HG03060 (cell line): ENCODE measurements around the gene CHDH.
A peak's percentile ranks its signal among the peaks of the same experiment; 100 is the strongest.

Experiments used
- ATAC-seq: cut with Tn5 transposase; IDR thresholded peaks from one replicate; pipeline ENCODE4 v1.9.1; 2021; ENCODE audit warnings: low read depth, moderate number of reproducible peaks; ENCODE audit not compliant: unreplicated experiment

Gene CHDH

DNA sequence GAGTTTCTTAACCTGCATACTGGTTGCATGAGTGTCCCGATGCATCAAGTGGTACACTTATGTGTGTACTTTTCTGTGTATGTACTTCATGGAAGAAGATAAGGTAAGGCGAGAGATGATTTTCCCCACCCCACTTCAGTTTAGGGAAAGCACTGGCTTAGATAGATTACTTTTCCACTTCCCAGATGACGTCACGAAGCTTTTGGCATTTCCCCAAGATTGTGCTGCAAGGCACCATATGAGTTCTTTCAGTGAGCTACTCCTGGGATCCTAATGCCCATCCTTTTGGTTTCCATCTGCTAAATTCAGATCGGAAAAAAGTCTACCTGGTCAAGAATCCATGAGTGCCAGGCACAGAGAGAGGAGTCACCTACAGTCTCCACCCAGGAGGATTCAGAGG is 4.7 kb upstream of the CHDH start:
- no peak for ATAC-seq

- no peak for ATAC-seq
These were observed 3.7 kb upstream of the CHDH start for GRCh38 chr3:53849916-53850315.

- ATAC-seq, result no peak
These were observed 584 bp upstream of the CHDH start for GRCh38 chr3:53846851-53847155.

DNA sequence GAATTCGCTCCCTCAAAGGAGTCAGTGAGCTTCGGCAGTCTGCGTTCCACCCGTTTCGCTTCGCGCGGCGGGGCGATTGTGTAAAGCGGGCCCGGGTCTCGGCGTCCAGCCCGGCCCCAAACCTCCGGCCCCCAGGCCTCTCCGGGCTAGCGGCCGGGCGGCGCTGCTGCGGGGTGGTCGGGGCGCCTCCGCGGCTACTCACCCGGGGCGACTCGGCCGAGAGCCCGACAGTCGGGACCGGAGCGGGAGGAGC is 412 bp downstream of the CHDH start:
- ATAC-seq, result no peak

DNA sequence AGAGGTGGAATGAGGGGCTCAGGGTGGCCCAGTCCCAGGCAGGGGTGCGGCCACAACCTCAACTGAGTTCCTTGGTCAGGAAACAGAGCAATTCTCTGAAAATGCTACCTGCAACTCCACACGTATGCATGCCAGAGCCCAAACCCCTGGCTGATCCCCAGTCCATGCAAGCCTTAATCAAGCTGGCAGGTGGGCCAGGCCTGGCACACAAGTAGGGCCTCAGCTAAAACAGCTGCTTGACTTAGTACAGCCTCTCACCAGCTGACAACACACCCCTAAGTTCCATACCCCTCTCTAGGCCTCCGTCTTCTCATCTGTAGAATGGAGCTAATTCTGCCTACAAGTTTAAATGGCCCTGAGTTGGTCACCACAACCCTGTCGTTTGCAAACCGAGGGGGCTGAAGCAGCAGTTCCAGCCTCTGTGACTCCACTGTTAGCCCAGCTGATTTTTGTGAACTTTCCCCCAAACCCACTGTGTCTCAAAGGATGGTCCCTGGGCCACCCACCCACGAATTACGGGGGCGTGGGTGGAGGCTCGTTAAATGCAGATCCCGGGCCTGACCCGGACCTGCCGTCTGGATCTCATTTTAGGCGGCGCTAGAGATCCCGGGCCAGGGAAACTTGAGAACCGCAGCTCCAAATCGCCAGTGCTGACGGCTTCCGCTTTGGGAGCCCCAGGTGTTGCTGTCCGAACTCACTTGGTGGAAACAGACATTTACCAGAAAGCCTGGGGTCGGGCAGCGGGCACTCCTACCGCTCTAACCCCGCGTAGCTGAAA is 927 bp downstream of the CHDH start:
- no peak for ATAC-seq

- ATAC-seq, result no peak
These were observed 1.7 kb downstream of the CHDH start for GRCh38 chr3:53844262-53845102.

- peak; percentile 43 for ATAC-seq
These were observed 2.7 kb downstream of the CHDH start for GRCh38 chr3:53843195-53844177.

GRCh38 chr3:53842436-53843194 is 3.6 kb downstream of the CHDH start:
- no peak for ATAC-seq

DNA sequence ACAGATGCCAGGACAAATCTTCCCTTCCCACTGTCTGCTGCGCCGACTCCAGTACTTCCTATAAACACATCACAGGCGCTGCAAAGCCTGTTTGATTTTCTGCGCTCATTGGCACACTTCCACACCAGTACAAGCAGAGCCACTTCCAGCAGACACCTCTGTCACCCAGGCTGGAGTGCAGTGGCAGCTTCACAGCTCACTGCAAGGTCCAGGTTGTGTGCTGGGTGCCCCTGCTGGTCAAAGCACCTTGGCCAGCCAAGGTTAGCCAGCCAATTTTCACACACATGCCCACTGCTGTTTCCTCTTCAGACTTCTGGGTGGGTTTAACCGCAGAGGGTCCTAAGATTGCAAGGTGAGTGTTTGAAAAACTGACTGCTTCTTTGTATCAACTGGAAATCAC is 4.9 kb downstream of the CHDH start:
- ATAC-seq, result no peak

GRCh38 chr3:53837331-53837730 is 8.9 kb downstream of the CHDH start:
- no peak for ATAC-seq

GRCh38 chr3:53836084-53836872 is 9.9 kb downstream of the CHDH start:
- ATAC-seq, result no peak

- no peak for ATAC-seq
These were observed 11.0 kb downstream of the CHDH start for GRCh38 chr3:53835257-53835656.

DNA sequence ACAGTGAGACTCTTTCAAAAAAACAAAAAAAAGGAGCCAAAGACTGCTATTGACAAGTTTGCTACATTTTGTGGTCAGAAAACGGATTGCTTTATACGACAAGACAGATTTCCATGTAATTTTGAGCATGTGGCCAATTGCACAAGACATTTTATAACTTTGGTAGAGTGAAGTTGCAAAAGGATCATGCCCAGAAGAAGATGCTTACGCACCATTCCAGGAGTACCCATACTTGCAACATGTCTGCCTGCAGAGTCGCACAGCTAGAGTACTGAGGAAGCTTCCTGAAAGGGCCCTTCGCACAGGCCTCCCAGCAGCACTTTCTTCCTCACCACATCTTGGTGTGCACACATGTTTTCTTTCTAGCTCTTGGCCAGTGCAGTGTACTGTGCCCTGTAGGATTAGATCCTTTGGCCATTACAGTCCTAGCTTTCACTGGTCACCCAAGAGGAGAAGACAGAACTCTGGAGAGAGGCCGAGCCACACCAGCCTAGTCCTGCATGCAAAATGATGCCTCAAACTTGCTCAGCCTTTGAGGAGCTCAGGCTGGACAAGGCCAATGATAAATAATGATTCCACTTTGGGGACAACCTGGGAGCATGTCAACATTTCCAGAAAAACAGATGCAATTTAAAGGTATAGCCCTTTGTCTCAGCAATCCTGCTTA is 11.7 kb downstream of the CHDH start:
- ATAC-seq, result no peak

DNA sequence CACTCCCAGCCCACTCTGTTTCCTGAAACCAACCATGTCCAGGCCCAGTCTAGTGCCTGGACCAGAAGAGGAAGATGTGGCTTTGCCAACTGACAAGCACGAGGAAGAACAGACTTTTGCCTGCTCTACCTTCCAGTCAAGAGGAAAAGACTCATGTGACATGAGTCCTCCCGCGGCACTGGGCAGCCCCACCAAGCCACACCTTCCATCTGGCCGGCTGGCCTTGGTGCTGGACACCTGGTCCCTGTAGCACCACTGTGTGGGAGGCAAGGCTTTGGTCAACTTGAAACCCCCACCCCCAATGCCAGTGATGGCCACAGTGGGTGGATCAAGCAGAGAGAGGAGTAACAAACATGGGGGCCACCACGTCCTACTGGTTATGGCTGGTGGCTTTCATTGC is 12.5 kb downstream of the CHDH start:
- ATAC-seq, result no peak

DNA sequence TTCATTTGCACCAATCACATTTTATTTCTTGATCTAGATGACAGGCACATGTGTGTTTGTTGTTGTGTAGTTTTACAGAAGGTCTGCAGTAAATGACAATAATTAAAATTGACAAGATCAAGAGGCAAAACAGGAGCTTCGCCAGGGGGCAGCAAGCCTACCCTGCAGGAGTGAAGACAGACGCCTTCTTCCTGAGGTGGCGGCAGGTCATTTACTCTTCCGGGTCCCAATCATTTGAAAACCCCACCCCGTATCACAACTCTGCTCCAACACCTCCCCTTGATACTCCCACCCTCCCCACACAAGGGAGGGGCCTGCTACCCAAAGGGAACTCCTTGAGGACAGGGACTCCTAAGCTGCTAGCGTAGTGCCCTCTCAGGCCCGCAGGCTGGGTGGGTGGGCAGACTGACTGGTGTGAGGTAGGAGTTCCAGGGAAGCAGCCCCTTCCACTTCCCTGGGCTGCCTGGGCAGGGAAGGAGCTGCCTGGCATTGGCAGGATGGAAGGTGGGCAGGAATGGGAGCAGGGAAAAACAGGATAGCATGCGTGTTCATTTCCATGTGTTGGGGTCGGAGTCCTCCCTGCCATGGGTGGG is 13.1 kb downstream of the CHDH start:
- no peak for ATAC-seq

DNA sequence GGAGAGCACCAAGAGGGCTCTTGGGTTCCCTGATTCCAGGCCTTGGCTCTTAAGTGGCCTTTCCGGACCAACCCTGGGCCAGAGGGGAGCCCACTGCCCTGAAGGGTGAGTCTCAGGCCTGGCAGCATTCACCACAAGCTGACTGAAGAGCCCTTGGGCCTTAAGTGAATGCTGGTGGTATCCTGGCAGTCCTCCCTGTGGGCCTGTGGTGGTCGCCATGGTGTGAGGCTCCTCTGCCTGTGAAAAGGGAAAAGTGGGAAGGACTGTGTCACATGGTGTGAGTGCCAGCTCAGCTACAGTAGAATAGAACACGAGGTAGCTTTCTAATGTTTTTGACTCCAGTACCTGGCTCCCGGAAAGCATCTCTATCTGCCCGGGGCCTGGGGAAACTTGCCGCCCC is 15.3 kb downstream of the CHDH start:
- no peak for ATAC-seq

DNA sequence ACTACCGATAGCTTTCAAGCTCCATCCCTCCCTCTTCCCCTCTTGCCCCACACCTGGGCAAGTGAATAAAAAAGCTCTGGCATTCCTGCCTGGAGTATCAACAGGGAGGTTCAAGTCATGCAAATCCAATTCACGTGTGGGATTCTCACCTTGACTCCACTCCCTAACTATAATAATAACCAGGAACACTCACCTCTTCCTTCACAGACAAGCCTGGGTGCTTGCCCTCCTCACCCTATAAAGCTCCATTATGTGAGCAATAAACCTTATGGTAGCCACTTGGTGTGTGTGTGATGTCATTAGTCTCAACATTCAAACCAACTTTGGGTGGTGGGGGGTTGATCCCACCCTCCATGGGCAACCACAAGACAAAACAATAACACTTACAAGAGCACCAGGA is 16.6 kb downstream of the CHDH start:
- ATAC-seq, result no peak

- ATAC-seq, result no peak
These were observed 17.6 kb downstream of the CHDH start for GRCh38 chr3:53828581-53828980.

DNA sequence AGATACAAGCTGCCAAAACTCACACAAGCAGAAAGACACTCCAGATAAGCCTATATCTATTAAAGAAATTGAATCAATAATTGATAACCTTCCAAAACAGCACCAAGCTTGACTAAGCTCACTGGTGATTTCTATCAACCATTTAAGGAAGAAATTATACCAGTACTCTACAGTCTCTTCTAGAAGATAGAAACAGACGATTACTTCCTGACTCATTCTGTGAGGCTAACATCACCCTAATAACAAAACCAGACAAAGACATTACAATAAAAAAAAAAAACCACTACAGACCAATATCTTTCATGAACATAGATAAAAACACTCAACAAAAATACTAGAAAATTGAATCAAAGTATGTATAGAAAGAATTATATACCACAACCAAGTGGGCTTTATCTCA is 20.2 kb downstream of the CHDH start:
- ATAC-seq, result no peak
